ENCODE data around the gene SHC3. TPM values are rescaled to one million over a fixed set of nuclear protein-coding genes. Genes with fewer than 3 reads are reported as not detected.

The SHC3 gene
- total RNA-seq, 2 donors from 2014 or later, result 0.95 to 1.3 TPM

DNA sequence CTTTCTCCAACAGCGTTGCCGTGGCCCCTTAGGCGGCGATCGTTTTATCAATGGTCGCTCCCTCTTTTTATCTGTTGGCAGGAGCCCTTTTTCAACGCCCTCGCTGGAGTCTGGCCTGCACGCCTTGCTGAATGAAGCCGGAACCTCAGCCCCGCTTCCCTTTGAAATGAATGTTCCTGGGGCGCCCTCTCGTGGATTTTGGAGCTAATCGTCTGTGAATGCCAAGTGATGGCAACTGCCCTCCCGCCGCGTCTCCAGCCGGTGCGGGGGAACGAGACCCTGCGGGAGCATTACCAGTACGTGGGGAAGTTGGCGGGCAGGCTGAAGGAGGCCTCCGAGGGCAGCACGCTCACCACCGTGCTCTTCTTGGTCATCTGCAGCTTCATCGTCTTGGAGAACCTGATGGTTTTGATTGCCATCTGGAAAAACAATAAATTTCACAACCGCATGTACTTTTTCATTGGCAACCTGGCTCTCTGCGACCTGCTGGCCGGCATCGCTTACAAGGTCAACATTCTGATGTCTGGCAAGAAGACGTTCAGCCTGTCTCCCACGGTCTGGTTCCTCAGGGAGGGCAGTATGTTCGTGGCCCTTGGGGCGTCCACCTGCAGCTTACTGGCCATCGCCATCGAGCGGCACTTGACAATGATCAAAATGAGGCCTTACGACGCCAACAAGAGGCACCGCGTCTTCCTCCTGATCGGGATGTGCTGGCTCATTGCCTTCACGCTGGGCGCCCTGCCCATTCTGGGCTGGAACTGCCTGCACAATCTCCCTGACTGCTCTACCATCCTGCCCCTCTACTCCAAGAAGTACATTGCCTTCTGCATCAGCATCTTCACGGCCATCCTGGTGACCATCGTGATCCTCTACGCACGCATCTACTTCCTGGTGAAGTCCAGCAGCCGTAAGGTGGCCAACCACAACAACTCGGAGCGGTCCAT is 177.4 kb downstream of the SHC3 start:
- WGBS, 2 experiments (ENCODE audit: insufficient coverage in 1 of 2, insufficient read length in 1 of 2), result 61 to 69% methylated on average over 40 to 52 of the region's 52 CpGs
- no peak overlapping the region for H3K4me3 ChIP-seq (ENCODE audit: low read length)
- no peak overlapping the region for H3K9ac ChIP-seq (ENCODE audit: extremely low read depth, low read length, poor library complexity, severe bottlenecking)
- peaks cover 71% of the 10 kb centered on the region for H3K36me3 ChIP-seq (ENCODE audit: control insufficient read depth, insufficient read depth, low read length)
- peak; percentile 97 for DNase-seq
- no peaks in the 10 kb centered on the region for H3K27me3 Mint-ChIP-seq (ENCODE audit: insufficient read depth)
- H3K9me3 ChIP-seq (ENCODE audit: control insufficient read depth, low read length), result no peaks in the 10 kb centered on the region
- H3K27ac ChIP-seq (ENCODE audit: low read depth, low read length), result no peak overlapping the region
- peaks cover 15% of the 10 kb centered on the region for H3K4me1 ChIP-seq (ENCODE audit: control insufficient read depth, insufficient read depth, low read length)
- H3K4me1 Mint-ChIP-seq, result peaks cover 14% of the 10 kb centered on the region
- no peaks in the 10 kb centered on the region for H3K27me3 ChIP-seq (ENCODE audit: control insufficient read depth, insufficient read depth, low read length, poor library complexity, severe bottlenecking)
- peak overlapping the region; percentile 82 for H3K27ac Mint-ChIP-seq
- peaks cover 66% of the 10 kb centered on the region for H3K36me3 Mint-ChIP-seq (ENCODE audit: low read depth)
- TF ChIP-seq, protein P1, sequence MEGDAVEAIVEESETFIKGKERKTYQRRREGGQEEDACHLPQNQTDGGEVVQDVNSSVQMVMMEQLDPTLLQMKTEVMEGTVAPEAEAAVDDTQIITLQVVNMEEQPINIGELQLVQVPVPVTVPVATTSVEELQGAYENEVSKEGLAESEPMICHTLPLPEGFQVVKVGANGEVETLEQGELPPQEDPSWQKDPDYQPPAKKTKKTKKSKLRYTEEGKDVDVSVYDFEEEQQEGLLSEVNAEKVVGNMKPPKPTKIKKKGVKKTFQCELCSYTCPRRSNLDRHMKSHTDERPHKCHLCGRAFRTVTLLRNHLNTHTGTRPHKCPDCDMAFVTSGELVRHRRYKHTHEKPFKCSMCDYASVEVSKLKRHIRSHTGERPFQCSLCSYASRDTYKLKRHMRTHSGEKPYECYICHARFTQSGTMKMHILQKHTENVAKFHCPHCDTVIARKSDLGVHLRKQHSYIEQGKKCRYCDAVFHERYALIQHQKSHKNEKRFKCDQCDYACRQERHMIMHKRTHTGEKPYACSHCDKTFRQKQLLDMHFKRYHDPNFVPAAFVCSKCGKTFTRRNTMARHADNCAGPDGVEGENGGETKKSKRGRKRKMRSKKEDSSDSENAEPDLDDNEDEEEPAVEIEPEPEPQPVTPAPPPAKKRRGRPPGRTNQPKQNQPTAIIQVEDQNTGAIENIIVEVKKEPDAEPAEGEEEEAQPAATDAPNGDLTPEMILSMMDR (conservative IDR thresholded peaks at IDR 0.05), result peak; percentile 87
- no peak overlapping the region for H3K4me3 Mint-ChIP-seq
- no peaks in the 10 kb centered on the region for H3K9me3 Mint-ChIP-seq

DNA sequence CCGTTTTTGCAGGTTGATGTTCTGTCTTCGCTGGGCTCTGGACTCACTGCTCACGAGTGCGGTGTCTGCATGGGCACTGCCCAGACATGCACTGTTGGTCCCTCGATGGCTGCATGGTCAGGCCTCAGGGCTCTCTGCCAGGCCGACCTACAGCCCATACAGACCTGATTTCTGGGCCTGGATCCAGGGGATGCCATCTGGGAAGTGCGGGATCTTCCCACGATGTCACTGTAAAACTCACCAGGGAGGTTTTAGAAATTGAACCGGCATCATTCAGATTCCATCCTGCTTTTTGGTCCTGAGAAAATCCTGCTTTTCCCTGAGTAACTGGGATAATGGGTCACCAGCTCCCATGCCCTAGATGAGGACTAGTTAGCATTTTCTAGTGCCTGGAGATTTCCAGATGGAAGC is 178.2 kb downstream of the SHC3 start:
- peaks cover 22% of the 10 kb centered on the region for H3K4me1 Mint-ChIP-seq
- peaks cover 15% of the 10 kb centered on the region for H3K4me1 ChIP-seq (ENCODE audit: control insufficient read depth, insufficient read depth, low read length)
- no peak overlapping the region for H3K9ac ChIP-seq (ENCODE audit: extremely low read depth, low read length, poor library complexity, severe bottlenecking)
- H3K36me3 ChIP-seq (ENCODE audit: control insufficient read depth, insufficient read depth, low read length), result peaks cover 80% of the 10 kb centered on the region
- H3K9me3 Mint-ChIP-seq, result no peaks in the 10 kb centered on the region
- peak overlapping the region; percentile 85 for H3K27ac Mint-ChIP-seq
- no peak for DNase-seq
- no peaks in the 10 kb centered on the region for H3K9me3 ChIP-seq (ENCODE audit: control insufficient read depth, low read length)
- H3K27me3 ChIP-seq (ENCODE audit: control insufficient read depth, insufficient read depth, low read length, poor library complexity, severe bottlenecking), result no peaks in the 10 kb centered on the region
- TF ChIP-seq, protein P1 (conservative IDR thresholded peaks at IDR 0.05), result no peak
- H3K27me3 Mint-ChIP-seq (ENCODE audit: insufficient read depth), result no peaks in the 10 kb centered on the region
- 89 to 90% methylated on average over 8 to 9 of the region's 9 CpGs for WGBS, 2 experiments (ENCODE audit: insufficient coverage in 1 of 2, insufficient read length in 1 of 2)
- H3K27ac ChIP-seq (ENCODE audit: low read depth, low read length), result no peak overlapping the region
- peaks cover 74% of the 10 kb centered on the region for H3K36me3 Mint-ChIP-seq (ENCODE audit: low read depth)
- H3K4me3 Mint-ChIP-seq, result no peak overlapping the region
- H3K4me3 ChIP-seq (ENCODE audit: low read length), result no peak overlapping the region

DNA sequence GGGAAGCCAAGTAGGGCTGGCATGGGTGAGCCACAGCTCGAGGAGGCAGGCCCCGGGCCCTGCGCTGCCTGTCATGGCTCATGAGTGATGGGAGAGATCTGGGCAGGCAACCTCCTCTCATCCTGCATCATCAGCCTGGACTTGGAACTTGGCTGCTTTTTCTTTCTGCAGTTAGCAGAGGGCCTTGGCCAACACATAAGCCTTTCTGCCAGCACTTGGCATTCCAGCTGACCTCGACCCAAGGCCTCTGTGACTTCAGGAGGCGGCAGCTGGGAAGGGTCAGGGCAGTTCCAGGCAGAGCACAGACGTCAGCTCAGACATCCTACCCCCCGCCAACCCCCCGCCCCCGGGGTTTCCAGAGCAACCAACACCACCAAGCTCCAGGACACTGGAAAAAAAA is 179.7 kb downstream of the SHC3 start:
- Mint-ChIP-seq H3K9me3 (no peaks in the 10 kb centered on the region), H3K27ac (no peak overlapping the region), H3K4me1 (peaks cover 32% of the 10 kb centered on the region), H3K4me3 (no peak overlapping the region), H3K27me3 (ENCODE audit: insufficient read depth) (no peaks in the 10 kb centered on the region), H3K36me3 (ENCODE audit: low read depth) (peaks cover 81% of the 10 kb centered on the region)
- no peak for DNase-seq
- H3K27ac ChIP-seq (ENCODE audit: low read depth, low read length), result no peak overlapping the region
- no peak overlapping the region for H3K4me3 ChIP-seq (ENCODE audit: low read length)
- peaks cover 82% of the 10 kb centered on the region for H3K36me3 ChIP-seq (ENCODE audit: control insufficient read depth, insufficient read depth, low read length)
- H3K9me3 ChIP-seq (ENCODE audit: control insufficient read depth, low read length), result no peaks in the 10 kb centered on the region
- 87% methylated on average over 9 of the region's 9 CpGs; no CpG with 5 or more reads in 1 of the 2 experiments for WGBS, 2 experiments (ENCODE audit: insufficient coverage in 1 of 2, insufficient read length in 1 of 2)
- H3K4me1 ChIP-seq (ENCODE audit: control insufficient read depth, insufficient read depth, low read length), result peaks cover 20% of the 10 kb centered on the region
- no peaks in the 10 kb centered on the region for H3K27me3 ChIP-seq (ENCODE audit: control insufficient read depth, insufficient read depth, low read length, poor library complexity, severe bottlenecking)
- TF ChIP-seq, protein P1 (conservative IDR thresholded peaks at IDR 0.05), result no peak
- no peak overlapping the region for H3K9ac ChIP-seq (ENCODE audit: extremely low read depth, low read length, poor library complexity, severe bottlenecking)
